ENCODE results near the gene FLT1.

Gene FLT1

DNA sequence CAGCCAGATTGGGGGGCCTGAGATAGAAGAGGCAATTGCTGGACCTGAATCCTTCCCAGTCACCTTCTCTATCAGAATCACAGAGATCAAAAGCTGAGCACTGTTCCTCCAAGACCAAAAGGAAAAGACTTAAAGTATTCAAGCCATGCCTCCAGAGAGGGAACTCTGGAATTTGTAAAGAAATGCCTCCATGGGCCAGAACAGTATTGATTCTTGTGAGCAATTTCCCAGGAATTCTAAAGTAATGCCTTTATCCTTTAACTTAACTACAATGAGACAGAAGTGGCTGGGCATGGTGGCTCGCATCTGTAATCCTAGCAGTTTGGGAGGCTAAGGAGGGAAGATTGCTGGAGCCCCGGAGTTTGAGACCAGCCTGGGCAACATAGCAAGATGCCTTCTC is 148.8 kb downstream of the FLT1 start:
- no peak for DNase-seq (ENCODE audit: low read depth in 1 of 2, low spot score in 1 of 2)

DNA sequence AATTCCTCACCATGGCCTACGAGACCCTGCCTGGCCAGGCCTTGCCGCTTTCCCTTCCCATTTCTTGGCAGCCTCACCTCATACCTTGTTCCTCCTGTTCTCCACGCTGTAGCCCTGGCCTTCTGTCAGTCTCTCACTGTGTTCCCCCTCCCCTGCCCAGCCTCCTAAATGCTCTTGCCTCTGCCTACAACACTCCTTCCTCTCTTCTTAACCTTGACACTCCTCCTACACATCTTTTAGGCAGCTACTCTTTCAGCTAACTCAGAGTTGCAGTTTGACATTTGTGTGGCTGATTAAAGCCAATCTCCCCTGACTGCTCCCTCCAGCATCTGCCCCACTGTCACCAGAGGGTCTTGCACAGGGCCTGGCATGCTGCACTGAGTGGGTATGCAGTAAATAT is 150.8 kb downstream of the FLT1 start:
- DNase-seq (ENCODE audit: low read depth in 1 of 2, low spot score in 1 of 2) = no peak

DNA sequence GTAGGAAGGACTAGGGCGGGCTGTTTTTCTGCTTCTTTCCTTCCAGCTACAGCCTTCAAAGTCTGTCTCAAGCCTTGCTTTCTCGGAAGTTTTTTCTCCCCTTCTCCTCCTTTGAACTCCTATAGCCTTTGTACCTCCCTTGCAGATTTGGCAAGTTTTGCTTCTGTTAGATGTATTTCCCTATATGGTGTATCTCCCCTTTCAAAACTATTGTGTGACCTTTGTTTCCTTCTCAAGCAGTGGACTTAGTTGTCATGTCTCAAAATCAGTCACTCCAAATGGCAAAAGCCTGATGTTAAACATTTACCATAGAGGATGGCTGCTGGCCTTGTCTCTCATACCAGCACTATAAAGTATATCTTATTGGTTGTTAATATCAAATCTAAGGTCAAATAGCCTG is 152.7 kb downstream of the FLT1 start:
- no peak for DNase-seq (ENCODE audit: low read depth in 1 of 2, low spot score in 1 of 2)

DNA sequence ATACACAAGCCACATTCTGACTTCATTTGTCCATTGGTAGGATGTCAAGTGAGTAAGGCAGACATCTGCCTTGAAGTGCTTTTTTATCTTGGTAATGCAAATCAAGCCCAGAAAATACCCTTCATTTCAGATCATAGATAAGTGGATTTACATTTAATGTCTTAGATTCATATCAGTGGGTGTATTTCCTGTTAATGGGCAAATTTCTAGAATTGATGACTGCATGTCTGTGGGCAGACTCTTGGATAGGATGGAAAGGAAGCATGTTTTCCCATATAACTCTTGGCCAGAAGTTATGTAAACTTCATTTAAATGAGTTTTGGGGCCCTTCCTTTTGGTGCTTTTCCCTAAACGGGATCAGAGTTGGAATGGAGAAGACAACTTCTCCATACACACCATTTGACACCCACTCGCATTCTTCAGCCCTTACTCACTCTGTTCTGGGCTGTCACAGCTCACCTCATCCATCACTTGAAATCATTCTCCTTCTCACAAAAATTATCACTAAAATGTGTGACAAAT is 154.6 kb downstream of the FLT1 start:
- no peak for DNase-seq (ENCODE audit: low read depth in 1 of 2, low spot score in 1 of 2)

DNA sequence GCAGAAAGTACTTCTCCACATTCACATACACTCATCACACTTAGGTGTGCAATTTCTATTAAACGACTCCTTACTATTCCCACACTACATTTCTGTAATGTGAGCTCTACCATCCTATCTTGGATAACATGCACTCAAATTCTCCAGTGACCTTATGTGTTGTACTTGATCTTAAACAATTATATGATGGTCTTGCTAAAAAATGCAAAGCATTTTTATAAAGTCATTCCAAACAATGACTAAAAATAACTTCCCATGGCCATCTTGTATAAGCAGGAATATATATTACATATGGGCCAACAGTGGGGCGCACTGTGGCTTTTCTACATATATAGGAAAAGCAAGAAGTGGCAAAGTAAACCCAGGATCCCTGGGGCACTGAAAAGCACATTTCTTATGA is 155.5 kb downstream of the FLT1 start:
- no peak for DNase-seq (ENCODE audit: low read depth in 1 of 2, low spot score in 1 of 2)

DNA sequence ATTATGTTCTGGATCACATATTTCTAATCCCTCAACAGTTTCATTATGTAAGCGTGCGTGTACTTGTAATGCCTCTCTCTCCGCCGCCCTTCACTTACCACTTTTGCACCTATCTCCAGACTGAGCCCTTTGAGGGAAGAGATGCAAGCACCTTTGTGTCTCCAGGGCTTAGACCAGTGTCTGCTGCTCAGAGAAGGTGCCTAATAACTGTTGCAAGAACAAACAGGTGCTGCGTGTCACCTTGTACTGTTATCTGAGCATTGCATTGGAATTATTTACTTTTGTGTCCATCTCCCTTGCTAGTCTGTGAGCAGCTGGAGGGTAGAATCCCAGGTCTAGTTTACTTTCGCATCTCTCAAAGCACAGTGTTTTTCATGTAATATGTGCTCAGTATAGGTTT is 156.2 kb downstream of the FLT1 start:
- no peak for DNase-seq (ENCODE audit: low read depth in 1 of 2, low spot score in 1 of 2)

DNA sequence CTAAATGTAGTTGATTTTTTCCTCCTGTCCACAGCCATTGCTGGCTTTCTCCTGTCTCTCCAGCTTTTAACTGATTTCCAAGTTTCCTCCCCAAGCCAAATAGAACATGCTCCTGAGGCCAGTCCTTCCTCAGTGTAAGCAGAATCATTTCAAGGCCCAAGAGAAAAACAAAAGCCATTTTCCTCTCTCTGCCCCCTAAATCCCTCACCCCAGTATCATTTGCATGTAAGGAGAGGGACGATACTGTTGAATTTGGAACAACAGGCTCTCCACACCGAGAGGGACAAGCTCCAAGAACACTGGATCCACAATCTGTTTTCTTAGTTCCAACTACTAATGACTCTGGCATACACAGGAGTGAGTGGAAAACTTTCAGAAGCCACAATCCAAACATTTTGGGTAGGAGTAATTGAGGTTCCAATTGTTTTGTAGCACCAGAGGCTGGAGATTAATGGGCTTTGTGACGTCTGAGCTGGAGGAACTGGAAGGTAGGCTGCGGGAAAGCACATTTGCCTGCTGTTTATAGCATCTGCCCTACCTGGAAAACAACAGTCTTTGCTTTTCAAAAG is 156.8 kb downstream of the FLT1 start:
- no peak for DNase-seq (ENCODE audit: low read depth in 1 of 2, low spot score in 1 of 2)

DNA sequence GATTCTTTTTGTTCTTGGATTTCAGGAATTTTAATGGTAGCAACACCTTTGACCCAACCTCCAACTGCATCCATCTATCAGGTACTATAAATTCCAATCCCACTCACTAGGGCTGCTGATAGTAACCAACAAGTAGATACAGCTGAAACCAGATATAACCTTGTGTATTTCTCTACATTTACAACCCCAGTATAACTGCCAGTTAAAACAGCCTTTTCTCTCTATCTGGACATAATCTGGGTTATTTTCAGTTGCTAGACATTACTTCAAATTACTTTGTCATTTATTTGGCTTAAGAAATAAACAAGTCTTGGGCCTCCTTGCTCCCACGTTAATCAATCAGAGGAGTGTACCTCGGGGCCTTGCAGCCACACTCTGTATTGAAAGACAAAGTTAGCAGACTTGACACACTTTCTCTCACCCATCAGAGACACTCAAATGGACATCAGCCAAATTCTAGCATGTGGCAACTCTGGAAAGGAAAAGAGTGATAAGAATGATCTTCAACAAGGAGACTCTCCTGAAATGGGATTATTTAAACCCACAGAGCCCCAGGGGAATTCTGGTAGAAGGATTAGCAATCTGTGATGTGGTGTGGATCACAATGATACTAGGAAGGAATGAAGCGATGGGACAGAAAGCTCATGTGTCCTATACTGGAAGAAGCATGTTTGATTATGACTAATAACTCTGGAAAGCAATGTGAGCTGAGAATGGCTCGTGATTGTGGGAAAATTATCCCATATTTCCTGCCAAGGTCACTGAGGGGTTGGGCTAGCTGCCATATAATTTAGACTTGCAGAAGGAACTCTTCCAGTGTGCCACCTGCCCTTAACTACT is 157.5 kb downstream of the FLT1 start:
- DNase-seq (ENCODE audit: low read depth in 1 of 2, low spot score in 1 of 2) = no peak

DNA sequence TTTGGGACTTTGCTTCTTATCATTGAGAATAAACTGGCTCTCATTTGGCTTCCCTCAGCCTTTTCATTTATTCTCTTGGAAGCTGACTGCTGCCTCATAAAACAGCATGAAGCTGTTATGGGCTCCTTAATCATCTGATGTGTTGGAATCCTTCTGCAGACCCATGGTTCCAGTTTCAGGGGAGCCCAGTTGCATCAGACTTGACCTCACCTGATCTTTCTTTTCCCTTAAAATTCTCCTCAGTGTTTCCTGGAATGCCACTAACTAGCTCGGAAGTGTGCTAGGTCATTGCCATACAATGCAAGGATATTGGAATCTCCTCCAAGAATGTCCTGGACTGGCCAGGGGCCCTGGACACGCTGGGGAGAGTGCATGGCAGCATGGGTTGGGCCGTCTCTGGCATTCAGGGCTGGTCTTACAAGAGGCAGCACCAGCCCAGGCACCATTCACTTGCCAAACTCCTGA is 158.7 kb downstream of the FLT1 start:
- no peak for DNase-seq (ENCODE audit: low read depth in 1 of 2, low spot score in 1 of 2)

DNA sequence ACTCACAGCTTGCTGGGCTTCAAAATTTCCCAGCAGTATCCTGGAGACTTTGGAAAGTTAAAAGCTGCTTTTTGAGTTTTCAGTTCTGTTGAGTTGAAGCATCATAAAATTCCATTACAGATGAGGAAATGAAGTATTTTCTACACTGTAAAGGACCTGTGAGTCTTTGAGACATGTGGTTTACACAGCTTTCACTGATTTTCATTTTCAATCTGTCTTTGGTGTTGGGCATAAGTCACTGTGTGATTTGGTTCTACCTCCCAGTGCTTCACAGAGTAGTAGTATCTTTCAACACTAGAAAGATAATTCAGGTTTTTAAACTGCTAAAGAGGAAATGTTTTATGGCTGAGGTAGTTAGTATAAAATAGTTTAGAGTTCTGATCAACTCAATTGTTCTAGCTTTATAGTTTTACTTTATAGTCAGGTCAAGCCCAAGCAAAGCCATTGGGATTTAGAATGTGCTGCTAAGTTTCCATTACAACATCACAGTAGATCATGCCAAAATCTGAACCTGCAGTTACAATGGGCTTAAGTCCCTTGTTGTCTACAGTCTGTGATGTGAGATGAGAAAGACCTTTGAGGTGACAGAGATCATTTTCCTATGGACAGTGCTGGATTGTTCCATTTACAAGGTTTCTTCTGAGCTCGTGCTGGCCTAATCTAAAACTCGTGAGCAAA is 161.6 kb downstream of the FLT1 start:
- DNase-seq (ENCODE audit: low read depth in 1 of 2, low spot score in 1 of 2) = no peak

DNA sequence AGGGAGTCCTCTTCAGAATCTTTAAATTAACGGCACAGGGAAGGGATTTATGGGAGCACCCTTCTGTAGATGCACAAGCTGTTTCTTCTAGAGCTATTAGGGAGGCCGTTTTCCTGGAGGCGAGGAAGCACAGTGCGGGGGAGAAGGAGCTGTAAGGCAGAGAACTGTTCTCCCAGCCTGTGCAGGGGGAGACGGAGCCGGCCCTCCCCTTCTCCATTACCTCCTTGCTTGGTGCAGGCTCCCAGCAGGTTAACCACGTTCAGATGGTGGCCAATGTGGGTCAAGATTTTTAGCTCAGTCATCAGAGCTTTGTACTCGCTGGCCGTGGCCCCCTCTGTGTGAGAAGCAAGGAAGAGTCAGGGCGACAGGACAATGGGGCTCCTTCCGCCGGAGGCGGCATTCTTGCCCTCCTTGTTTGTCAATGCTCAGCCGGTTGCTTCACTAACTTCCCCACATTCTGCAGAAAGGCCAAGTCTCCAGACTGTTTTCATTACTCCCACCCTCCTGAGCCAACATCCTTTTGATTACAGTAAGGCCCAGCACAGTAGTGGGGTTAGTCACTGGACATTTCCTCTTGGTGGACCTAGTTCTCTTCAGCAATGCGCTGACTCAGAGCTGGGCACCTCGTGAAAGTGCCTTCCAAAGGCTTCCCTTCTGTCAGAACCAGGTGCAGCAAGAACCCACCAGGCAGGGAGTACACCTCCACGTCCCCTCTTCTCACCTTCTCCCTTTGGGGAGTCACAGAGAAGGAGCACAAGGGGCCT is 165.4 kb downstream of the FLT1 start:
- DNase-seq (ENCODE audit: low read depth in 1 of 2, low spot score in 1 of 2) = no peak

DNA sequence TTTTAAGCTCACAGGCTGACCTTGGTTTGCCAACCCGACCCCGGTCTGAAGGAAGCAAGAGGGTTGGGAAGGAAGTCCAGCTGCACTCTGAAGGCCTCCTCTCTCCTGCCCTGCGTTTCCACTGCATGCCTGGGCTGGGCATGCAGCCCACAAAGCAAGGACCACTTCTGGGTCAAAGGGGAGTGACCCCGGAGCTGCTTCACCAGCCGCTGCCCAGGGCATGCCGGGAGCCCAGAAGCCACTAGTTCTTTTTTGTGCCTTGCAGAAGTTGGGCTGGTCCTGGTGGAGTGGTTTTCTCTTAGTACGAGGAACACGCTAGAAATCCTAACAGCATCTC is 166.7 kb downstream of the FLT1 start:
- DNase-seq (ENCODE audit: low read depth in 1 of 2, low spot score in 1 of 2) = no peak

DNA sequence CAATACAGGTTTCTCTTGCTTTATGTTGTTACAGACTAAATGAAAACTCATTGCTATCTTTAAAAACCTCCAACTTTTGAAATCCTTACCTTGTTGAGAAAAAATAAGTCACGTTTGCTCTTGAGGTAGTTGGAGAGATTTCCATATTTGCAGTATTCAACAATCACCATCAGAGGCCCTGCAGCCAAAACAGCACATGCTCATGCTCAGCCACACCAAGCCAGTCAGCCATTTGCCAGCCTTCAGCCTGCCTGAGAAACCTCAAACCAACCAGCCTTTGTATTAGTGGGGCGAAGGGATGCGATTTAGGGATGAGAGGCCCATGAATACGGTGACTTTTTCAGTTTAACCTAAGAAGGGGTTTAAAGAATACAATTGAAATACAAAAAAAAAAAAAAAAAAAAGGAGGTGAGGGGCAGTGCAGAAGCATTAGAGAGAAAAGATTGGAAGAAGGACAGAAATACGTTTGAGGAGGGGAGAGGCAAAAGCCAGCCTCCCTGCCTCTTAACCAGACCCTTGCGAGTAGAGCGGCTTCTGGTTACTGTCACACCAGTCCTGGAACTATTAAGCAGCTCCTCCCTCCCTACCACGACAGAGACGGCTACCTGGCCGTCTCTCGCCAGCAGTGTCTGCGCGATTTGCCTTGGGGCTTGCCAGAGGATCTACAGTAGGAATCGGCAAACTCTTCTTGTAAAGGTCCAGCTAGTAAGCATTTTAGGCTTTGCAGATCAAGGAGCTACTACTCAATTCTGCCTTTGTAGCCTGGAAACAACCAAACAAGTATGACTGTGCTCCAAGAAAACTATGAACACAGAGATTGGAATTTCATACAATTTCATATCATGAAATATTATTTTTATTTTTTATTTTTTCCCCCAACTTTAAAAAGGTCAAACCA is 167.3 kb downstream of the FLT1 start:
- no peak for DNase-seq (ENCODE audit: low read depth in 1 of 2, low spot score in 1 of 2)

DNA sequence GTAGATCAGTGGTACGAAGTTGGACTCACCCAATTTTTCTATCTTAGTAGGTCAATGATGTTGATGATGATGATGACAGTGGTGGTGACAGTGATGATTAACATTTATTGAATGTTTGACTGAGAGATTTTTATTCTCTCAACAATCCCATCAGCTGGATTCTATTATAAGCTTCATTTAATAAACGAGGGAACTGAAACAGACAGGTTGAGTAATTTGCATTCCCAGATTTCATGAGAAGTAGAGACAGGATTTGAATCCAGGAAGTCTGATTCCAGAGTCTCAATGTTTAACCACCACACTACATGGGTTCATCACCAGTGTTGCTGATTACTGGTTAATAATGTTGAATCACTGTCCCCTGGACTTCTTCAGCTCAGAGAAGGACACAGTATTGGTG is 168.9 kb downstream of the FLT1 start:
- DNase-seq (ENCODE audit: low read depth in 1 of 2, low spot score in 1 of 2) = no peak

DNA sequence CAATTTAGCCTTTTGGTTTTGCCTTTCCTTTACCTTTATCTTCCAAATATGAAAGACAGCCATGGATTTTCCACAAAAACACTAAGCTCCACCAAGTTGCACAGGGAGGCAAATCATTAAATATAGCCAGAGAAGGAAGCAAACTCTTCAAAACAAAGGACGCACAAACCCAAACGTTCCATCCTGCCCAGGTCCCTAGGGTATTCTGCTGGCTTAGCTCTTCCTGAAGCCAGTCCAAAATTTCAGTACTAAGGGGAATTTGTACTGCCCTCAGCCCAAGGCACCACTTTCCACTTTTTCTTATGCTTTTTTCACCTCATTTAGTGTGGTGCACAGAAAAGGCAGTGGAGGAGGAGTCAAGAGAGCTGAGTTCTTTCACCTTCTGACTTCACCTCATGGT is 169.9 kb downstream of the FLT1 start:
- DNase-seq (ENCODE audit: low read depth in 1 of 2, low spot score in 1 of 2) = no peak

DNA sequence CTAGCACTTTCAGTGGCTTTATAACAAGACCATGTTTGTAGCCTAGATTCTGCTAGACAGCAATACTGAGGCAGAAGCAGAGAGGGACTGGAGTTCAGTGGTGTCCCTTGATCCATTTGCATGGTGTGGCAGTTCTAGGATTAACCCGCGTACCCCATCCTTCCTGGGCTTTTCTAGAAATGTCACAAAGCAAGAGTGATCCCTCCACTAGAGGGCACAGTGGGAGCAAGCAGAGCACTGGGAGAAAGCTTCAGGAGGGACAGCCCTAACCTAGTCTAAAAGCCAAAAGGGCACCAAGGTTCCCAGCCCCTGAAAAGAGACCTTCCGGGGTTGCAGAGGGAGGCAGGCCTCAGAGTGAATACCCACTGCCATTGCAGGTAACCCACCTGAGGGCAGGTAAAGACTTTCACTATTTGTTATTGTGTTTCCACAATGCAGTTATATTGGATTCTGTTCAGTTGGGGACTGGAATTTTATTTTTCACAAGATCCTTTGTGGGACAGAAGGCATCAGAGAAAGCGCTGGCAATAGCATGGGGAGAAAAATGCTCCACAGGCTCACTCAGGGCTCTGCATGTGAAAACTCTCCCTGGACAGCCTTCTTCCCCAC is 170.6 kb downstream of the FLT1 start:
- DNase-seq (ENCODE audit: low read depth in 1 of 2, low spot score in 1 of 2) = peak; percentile 2 to 50

DNA sequence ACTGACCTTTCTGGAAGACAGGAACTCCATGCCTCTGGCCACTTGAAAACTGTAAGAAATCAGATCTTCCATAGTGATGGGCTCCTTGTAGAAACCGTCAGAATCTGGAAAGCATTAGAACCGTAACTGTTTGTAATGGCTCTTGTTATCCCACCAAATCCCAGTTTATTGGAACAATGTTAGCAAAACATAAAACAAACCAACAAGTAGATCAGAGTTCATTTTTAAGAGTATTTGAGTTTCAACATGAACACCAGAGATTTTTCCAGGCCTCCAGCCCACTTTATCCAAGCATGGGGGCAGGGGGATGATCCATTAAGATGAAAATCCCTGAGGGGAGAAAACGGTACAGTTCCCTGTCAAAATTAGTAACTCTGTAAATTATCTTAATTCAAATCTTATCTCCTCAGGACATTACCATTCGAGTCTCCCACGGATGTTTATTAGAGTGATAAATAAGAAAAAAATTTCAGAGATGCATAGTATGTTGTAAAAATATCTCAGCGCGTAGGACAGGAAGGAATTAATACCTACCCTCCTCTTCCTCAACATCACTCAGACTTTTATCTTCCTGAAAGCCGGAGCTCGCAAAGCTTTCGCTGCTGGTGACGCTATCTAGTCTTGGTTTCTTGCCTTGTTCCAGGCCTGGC is 172.5 kb downstream of the FLT1 start:
- no peak for DNase-seq (ENCODE audit: low read depth in 1 of 2, low spot score in 1 of 2)

DNA sequence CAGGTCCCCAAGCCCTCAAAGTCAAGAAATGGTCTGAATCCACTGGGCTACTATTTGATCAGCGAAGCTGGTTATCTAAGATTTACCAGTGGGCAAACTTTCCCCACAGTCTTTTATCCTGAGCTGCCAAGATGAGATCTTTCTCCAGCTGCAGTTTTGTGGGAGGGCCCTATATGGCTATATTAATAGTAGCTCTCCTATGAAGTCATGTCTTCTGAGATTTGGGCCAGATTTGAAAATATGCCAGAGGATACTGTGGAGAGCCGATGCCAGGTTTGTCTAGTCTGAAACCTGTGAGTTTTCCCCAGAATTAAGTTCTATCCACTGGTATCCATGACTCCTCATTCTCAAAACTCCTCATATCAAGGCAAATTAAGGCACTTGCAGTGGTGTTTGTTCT is 173.2 kb downstream of the FLT1 start:
- no peak for DNase-seq (ENCODE audit: low read depth in 1 of 2, low spot score in 1 of 2)

DNA sequence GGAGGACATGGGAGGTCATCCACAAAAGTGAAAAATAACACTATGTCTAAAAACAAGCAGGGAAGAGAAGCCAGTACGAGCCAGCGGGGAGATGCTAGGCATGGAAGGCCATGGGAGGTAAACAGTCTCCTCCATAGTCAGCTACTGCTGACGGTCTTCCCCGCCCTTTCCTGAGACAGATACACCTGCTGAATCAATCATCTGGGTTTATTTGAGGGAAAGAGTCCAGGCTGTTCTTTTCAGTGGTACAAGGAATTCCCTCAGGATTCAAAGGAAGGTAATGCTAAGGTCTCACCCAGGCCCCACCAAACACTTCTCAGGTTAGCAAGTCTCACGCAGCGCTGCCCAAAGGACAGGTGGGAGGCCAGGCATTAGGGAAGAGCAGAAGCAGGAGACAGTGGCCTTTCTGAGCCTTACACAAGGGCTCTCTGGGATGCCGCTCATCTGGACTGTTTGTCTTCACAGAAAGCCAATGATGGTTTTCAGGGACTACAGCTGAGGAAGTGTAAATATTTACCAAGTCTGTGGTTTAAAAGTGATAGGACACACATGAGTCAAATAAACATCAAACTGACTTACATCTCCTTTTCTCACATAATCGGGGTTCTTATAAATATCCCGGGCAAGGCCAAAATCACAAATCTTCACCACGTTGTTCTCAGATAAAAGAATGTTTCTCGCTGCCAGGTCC is 173.9 kb downstream of the FLT1 start:
- DNase-seq (ENCODE audit: low read depth in 1 of 2, low spot score in 1 of 2) = no peak
